Right lung (tissue), 5 donors: ENCODE results near the gene SPPL2C. TPM values are rescaled to one million over a fixed set of nuclear protein-coding genes. Genes with fewer than 3 reads are reported as not detected.

Experiments
- DNase-seq, 2 donors: peaks; one replicate each; pipeline ENCODE4 v3.0.0-alpha.2; 2013
- polyA plus RNA-seq, 5 donors: library from polyadenylated mRNA; unstranded; fragments of 120-200 nt; gene quantifications; one replicate each; pipeline versions ENCODE4 v1.2.1 to v1.2.3, GENCODE V29; 2013; ENCODE audit warnings: inconsistent platforms in 1 of 5, low replicate concordance in 1 of 5; ENCODE audit not compliant: insufficient read length in 5 of 5, insufficient read depth in 1 of 5

The SPPL2C gene
- polyA plus RNA-seq, 5 donors: not detected

GRCh38 chr17:45876539-45876938, 31.9 kb downstream of the SPPL2C start:
- no peak for DNase-seq

GRCh38 chr17:45877467-45877866, 32.8 kb downstream of the SPPL2C start:
- DNase-seq: no peak

GRCh38 chr17:45883063-45883462, 38.4 kb downstream of the SPPL2C start:
- no peak for DNase-seq

GRCh38 chr17:45886852-45887251, 42.2 kb downstream of the SPPL2C start:
- DNase-seq: no peak

DNA sequence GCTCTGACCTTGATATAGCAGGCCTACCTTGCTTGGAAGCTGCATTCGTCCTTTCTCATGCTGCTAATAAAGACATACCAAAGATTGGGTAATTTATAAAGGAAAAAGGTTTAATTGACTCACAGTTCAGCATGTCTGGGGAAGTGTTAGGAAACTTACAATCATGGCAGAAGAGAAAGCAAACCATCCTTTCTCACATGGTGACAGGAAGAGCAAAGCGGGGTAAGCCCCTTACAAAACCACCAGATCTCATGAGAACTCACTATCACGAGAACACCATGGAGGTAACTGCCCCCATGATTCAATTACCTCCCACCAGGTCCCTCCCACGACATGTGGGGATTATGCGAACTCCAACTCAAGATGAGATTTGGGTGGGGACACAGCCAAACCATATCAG, 43.7 kb downstream of the SPPL2C start:
- DNase-seq: no peak

GRCh38 chr17:45889579-45889978, 44.9 kb downstream of the SPPL2C start:
- DNase-seq: no peak

DNA sequence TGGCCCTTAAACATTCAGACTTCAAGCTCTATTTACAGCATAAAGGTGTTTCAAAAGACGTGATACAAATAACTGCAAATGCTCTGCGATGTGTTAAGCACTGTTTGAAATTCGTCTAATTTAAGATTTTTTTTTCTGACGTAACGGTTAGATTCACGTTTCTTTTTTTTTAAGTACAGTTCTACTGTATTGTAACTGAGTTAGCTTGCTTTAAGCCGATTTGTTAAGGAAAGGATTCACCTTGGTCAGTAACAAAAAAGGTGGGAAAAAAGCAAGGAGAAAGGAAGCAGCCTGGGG, 49.0 kb downstream of the SPPL2C start:
- DNase-seq: no peak

DNA sequence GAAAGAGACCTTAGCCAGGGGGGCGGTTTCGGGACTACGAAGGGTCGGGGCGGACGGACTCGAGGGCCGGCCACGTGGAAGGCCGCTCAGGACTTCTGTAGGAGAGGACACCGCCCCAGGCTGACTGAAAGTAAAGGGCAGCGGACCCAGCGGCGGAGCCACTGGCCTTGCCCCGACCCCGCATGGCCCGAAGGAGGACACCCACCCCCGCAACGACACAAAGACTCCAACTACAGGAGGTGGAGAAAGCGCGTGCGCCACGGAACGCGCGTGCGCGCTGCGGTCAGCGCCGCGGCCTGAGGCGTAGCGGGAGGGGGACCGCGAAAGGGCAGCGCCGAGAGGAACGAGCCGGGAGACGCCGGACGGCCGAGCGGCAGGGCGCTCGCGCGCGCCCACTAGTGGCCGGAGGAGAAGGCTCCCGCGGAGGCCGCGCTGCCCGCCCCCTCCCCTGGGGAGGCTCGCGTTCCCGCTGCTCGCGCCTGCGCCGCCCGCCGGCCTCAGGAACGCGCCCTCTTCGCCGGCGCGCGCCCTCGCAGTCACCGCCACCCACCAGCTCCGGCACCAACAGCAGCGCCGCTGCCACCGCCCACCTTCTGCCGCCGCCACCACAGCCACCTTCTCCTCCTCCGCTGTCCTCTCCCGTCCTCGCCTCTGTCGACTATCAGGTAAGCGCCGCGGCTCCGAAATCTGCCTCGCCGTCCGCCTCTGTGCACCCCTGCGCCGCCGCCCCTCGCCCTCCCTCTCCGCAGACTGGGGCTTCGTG, 49.5 kb downstream of the SPPL2C start, which contains the start of gene MAPT:
Gene MAPT, plus strand, starts transcription at position 533 of the 763 bp plus-strand sequence. CDS start 67,784 bp downstream, outside the sequence.
- DNase-seq: peak; percentile 94 to 95

GRCh38 chr17:45895304-45895968, 50.8 kb downstream of the SPPL2C start:
- DNase-seq: no peak

DNA sequence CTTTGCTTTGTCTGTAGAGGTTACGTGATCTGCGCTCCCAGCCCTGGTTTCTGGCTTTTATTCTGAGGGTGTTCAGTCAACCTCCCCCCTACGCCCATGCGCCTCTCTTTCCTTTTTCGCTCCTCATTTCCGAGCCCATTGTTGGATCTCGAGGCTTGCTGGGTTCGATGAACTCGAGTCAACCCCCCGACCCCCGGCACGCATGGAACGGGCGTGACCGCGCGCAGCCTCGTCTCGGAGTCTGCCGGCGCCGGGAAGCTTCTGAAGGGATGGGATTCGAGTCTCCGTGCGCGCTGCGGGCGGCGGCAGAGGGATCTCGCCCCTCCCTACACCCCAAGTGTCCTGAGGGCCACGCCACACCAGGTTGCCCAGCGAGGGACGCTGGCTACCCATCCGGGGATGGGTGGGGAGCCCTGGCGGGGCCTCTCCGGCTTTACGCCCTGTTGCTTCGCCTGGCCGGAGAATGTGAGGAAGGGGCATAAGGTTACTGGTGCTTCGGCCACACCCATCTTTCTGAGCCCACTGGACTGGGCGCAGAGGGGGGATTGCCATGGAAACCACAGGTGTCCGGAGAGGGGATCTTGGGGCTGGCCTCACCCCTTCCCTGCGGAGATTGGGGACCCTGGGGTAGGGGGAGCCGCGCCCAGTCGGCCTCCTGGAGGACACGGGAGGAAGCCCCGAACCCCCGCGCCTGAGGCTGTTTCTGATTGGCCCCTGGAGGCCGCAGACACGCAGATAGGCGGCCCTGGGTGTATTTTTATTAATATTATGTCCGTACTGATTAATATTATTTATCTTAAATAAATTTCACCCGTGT, 51.5 kb downstream of the SPPL2C start:
- no peak for DNase-seq

Other genes starting within 250 kb of the SPPL2C start
- gene CRHR1, start 60.6 kb upstream of the SPPL2C start, polyA plus RNA-seq: under 1 TPM in 1 of 5 donors, not detected in 4; 0.17 TPM
- gene MAPT, start 49.7 kb downstream of the SPPL2C start, polyA plus RNA-seq: 1 to 10 TPM; 4.6 to 7.1 (median 4.7) TPM
- gene STH, start 154.4 kb downstream of the SPPL2C start, polyA plus RNA-seq: under 1 TPM in 1 of 5 donors, not detected in 4; 0.42 TPM